GM19023 (cell line): ENCODE data around the gene TMEM107.

Source experiments
- ATAC-seq: cut with Tn5 transposase; IDR thresholded peaks from one replicate; pipeline ENCODE4 v1.9.1; 2021; ENCODE audit warnings: mild to moderate bottlenecking, moderate library complexity; ENCODE audit not compliant: unreplicated experiment

TMEM107 gene

GRCh38 chr17:8138672-8139371 is 37.4 kb downstream of the TMEM107 start:
- ATAC-seq: peak; percentile 84

DNA sequence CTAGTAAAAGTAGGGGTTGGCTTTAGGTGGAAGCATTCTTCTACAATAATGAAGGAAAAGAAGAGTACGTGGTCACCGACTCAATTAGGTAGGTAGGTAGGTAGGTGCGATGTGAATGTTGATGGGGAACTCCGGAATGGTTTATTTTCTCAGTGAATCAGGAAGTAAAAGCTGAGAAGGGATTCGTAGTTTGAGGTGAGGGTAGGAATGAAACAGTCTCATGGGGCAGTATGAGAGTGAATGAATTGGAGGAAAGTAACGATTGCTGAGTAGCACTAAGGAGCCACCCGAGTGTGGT is 37.9 kb downstream of the TMEM107 start:
- ATAC-seq: no peak

DNA sequence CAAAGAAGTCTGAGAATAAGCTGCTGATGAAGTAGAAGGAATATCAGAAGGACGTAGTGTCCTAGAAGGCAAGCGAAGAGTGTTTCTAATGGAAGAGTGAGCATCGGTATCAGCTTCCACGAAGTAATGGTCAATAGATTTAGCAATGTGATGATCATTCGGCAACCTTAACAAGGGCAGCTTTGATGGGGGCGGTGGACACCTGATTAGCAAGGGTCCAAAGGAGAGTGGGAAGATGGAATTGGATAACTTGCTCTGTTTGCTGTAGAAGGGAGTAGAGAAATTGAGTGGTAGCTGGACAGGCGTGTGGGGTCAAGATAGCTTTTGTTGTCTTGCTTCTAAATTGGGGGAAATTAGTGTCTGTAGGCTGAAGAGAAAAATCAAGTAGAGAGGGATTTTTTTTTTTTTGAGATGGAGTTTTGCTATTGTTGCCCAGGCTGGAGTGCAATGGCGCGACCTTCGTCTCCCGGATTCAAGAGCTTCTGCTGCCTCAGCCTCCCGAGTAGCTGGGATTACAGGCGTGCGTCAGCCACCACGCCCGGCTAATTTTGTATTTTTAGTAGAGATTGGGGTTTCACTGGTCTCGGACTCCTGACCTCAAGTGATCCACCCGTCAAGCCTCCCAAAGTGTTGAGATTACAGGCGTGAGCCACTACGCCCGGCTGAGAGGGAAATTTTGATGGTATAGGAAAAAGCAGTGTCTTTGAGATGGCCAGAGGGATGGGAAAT is 38.4 kb downstream of the TMEM107 start:
- ATAC-seq: no peak

GRCh38 chr17:8133941-8134340 is 42.2 kb downstream of the TMEM107 start:
- ATAC-seq: no peak

- no peak for ATAC-seq
Observed at GRCh38 chr17:8133399-8133798, 42.8 kb downstream of the TMEM107 start.

DNA sequence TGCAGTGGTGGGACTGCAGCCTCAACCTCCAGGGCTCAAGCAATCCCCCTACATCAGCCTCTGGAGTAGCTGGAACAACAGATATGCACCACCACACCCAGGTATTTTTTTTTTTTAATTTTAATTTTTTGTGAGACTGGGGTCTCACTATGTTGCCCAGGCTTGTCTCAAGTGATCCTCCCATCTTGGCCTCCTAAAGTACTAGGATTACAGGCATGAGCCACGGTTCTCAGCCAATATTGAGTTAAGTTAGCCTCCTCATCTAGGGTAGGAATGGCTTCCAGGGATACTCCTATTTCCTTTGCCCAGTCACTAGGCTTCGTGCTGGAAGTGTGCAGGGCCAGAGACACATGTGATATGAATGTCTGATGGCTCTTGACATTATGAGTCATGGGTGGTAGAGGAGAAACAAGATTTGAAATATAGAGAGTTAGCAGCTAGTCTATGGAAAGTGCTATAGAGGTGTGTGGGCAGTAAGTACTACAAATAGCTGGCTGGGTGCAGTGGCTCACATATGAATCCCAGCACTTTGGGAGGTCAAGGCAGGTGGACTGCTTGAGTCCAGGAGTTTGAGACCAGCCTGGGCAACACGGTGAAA is 44.2 kb downstream of the TMEM107 start:
- ATAC-seq: no peak

- ATAC-seq: no peak
Observed at GRCh38 chr17:8128125-8128784, 47.9 kb downstream of the TMEM107 start.

DNA sequence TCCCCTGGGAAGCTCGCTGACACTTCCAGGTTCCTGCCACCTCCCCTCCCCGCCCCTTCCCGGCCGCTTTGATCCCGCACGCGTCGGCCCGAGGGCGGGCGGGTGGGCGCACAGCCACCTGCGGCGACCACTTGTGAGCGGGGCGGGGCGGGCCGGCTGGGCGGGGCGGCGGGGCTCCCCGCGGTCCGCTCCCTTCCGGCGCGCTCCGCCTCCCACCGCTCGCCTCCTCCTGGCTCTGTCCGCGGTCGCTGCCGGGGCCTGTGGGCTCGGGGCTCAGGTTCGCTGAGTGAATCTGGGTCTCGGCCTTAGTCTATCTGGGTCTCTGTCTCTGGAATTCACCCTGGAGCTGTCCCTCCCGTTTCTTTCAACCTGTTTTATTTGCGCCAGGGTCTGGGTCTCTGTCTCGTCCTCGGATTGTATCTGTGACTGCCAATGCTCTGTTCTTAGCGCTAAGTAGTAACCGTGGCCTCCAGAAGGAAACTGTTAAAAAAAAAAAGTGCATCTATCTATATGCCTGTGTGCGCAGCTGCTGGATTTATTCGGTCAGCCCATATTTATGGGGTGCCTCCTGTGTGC is 49.6 kb downstream of the TMEM107 start:
- ATAC-seq: no peak

- no peak for ATAC-seq
Observed at GRCh38 chr17:8125947-8126490, 50.2 kb downstream of the TMEM107 start.

- ATAC-seq: no peak
Observed at GRCh38 chr17:8125154-8125946, 50.8 kb downstream of the TMEM107 start.

DNA sequence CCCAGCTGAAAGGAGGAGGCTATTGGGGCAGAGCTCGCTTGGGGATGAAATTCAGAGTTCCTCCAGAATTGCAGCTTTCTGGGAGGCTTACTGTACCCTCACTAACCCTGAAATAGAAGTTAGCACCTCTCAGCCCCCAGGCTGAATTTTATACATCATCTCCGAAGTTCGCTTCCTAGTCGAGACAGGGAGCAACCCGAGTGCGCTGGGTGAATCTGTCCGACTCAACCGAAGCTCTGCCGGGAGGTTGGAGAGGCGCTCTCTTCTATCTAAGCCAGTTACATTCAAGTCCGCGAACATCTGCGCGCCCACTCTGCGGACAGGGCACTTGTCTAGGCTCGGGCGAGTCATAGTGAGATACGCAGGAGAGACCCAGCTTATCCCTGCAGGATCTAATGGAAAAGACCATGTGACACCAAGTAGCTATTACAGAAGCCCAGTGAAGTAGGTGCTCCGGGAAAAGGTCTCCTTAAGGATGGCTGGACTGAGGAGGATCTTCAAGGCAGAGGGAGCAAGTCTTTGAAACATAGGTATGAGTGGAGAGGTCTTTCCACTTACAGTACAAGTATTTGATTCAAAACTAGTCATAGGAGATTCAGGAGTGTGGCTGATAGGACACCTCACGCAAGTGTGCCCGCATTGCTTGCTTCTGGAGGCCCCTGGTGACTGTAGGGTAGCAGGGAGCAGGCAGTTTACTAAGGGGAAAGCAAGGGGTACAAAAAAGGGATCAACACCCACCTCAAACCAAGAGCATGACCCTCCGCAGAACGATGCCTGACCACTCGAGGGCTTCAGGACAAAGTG is 51.6 kb downstream of the TMEM107 start:
- ATAC-seq: no peak

- no peak for ATAC-seq
Observed at GRCh38 chr17:8123695-8124349, 52.4 kb downstream of the TMEM107 start, which contains the start of gene HES7. Gene HES7, minus strand, starts transcription at chr17:8124106. Its CDS starts 22 bp downstream, at chr17:8124084.

DNA sequence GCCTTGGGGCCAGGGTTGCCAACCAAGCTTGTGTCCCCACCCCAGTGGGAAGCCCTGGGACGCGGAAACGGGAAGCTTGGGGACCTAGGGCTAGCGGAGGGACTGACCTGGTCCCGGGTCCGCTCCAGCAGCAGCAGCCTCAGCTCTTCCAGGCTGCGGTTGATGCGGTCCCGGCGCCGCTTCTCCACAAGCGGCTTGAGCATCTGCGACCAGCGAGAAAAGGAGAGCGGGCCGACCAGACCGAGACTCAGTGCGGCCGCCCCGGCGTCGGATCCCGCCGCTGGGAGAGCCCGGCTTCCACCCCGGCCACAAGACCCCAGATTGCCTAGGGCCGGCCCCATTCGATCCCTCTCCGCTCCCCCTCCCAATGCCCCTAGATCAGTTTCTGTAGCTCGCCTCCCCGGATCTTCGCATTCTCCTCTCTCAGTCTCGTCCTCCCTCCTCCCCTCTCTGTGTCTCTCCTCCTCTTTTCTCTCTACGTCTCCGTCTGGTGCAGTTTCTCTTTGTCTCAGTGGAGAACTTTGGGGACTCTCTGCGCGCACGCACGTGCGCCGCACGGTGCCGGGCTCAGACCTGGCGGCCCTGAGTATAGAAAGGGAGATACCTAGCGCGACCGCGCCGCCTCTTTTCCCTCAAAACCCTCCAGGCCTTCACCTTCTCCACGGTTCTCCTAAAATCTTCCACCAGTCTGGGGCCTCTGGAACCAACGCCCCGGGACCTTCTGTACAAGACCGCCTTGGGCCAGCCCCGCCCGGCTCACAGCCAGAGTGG is 53.1 kb downstream of the TMEM107 start:
- no peak for ATAC-seq
